GM19395 (cell line): ENCODE measurements around the gene CIB4.

Experiments
- ATAC-seq: cut with Tn5 transposase; IDR thresholded peaks from one replicate; pipeline ENCODE4 v1.9.1; 2021; ENCODE audit warnings: mild to moderate bottlenecking, moderate library complexity; ENCODE audit not compliant: unreplicated experiment

CIB4 gene

DNA sequence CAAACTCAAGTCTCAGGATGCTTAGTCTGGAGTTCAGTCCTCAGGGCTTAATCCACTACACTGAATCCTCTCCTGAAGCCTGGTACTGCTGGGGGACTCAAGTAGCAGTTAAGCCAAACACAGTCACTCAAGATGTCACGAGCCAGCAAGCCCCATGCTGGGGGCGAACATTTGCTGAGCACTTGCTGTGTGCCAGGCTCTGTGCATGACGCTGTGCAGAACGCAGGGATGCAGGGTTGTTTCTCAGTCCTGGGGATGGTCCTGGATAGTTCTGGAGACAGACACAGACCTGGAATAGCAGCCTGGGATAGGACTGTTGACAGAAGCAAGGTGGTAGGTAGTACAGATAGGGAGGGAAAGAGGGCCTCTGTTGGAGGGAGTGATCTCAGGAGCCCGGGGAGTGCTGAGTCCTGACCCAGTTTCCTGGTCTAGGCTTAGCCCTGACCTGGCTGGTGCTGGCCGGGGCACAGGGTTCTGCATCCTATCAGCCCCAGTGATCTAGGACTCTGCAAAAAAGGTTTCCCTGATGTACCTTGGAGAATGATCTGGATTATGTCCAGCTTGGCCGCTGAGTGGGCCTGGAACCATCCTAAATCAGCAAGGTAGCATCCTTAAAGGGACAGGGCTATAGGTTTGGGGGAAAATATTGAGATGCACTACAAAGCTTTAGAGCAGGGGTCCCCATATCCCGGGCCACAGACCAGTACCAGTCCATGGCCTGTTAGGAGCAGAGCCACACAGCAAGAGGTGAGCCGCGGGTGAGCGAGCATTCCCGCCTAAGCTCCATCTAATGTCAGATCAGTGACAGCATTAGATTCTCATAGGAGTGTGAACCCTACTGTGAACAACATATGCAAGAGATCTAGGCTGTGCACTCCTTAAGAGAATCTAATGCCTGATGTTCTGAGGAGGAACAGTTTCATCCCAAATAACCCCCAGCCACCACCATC, 108.6 kb downstream of the CIB4 start:
- no peak for ATAC-seq
